OCI-LY3 (cell line): ENCODE data around the gene C7orf33.

Experiments used
- EZH2phosphoT487 ChIP-seq: fragments of 200-600 bp; shearing (Covaris generic); IDR thresholded peaks from 2 replicates; pipeline ENCODE4 v1.6.1; 2018; ENCODE audit warnings: antibody characterized with exemption, mixed run types, low read depth
- TF ChIP-seq, protein P1 (sequence below): fragments of 200-600, 300-600 bp; sonication (generic); IDR thresholded peaks from 2 replicates; pipeline ENCODE4 v1.5.1; 2014; ENCODE audit warnings: antibody characterized with exemption, low read length, low read depth

DNA sequence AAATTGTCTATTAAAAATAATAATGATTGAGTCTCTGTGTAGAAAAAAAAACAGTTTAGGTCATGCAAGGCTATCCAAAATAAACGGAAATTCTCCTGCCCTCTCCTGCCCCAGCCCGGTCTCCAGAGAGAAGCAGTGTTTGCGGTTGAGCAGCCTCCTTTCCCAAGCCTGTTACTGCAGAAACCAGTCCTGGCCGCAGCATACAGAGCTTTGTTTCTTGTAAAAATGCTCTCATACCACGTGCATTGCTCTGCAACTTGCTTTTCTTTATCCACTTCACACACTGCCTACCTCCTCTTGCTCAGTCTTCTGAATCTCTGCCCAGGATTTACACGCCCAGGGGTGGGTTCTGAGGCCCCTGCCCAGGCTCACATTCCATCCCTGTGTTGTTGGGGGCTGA lies 73.8 kb downstream of the C7orf33 start:
- TF ChIP-seq, protein P1, sequence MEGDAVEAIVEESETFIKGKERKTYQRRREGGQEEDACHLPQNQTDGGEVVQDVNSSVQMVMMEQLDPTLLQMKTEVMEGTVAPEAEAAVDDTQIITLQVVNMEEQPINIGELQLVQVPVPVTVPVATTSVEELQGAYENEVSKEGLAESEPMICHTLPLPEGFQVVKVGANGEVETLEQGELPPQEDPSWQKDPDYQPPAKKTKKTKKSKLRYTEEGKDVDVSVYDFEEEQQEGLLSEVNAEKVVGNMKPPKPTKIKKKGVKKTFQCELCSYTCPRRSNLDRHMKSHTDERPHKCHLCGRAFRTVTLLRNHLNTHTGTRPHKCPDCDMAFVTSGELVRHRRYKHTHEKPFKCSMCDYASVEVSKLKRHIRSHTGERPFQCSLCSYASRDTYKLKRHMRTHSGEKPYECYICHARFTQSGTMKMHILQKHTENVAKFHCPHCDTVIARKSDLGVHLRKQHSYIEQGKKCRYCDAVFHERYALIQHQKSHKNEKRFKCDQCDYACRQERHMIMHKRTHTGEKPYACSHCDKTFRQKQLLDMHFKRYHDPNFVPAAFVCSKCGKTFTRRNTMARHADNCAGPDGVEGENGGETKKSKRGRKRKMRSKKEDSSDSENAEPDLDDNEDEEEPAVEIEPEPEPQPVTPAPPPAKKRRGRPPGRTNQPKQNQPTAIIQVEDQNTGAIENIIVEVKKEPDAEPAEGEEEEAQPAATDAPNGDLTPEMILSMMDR, result no peak
- no peak for TF ChIP-seq EZH2phosphoT487
